Sigmoid colon (tissue), 7 donors: Measurements from ENCODE around the gene UVRAG. TPM values are rescaled to one million over a fixed set of nuclear protein-coding genes. Genes with fewer than 3 reads are reported as not detected.

ENCODE experiments used
- DNase-seq: peaks from one replicate; pipeline ENCODE4 v3.0.0-alpha.2; 2019
- H3K27ac ChIP-seq, 4 donors: fragments of 200-600 bp; sonication (generic); one replicate each; pipeline ENCODE4 v1.5.1; 2016 to 2019; ENCODE audit warnings: mild to moderate bottlenecking in 1 of 4
- H3K27me3 ChIP-seq, 3 donors: fragments of 200-600 bp; sonication (generic); one replicate each; pipeline ENCODE4 v1.5.1; 2019; ENCODE audit warnings: mild to moderate bottlenecking in 1 of 3
- H3K36me3 ChIP-seq, 4 donors: fragments of 200-600 bp; sonication (generic); one replicate each; pipeline ENCODE4 v1.5.1; 2016 to 2019
- H3K4me1 ChIP-seq, 4 donors: fragments of 200-600 bp; sonication (generic); one replicate each; pipeline ENCODE4 v1.5.1; 2017 to 2019
- H3K4me3 ChIP-seq, 4 donors: fragments of 200-600 bp; sonication (generic); one replicate each; pipeline ENCODE4 v1.5.1; 2017 to 2019; ENCODE audit warnings: mild to moderate bottlenecking in 2 of 4, moderate library complexity in 1 of 4
- H3K9me3 ChIP-seq, 4 donors: fragments of 200-600 bp in 3 of 4; sonication (generic) in 3 of 4; one replicate each; pipeline versions ENCODE4 v1.5.1 to v1.6.1; 2013 to 2019
- EP300 ChIP-seq, 4 donors: sonication (generic); formaldehyde crosslinking; IDR thresholded peaks; one replicate each; pipeline ENCODE4 v1.6.1; 2017; ENCODE audit warnings: antibody characterized with exemption in 4 of 4
- POLR2A ChIP-seq, 2 donors: fragments of 450-650 bp; IDR thresholded peaks; one replicate each; pipeline ENCODE4 v1.6.1; 2016; ENCODE audit warnings: antibody characterized with exemption in 2 of 2, mild to moderate bottlenecking in 2 of 2, moderate library complexity in 2 of 2
- POLR2AphosphoS5 ChIP-seq, 4 donors: sonication (generic); formaldehyde crosslinking; IDR thresholded peaks; one replicate each; pipeline ENCODE4 v1.6.1; 2017; ENCODE audit warnings: antibody characterized with exemption in 4 of 4
- WGBS, 2 donors: extraction: QIAGEN DNeasy Blood & Tissue Kit; methylation state at CpG; one replicate each; pipeline ENCODE4 v1.1.7; 2013; 5-methylcytosine and 5-hydroxymethylcytosine counted together
- intact Hi-C: fragments of 100-400 bp; cut with DNase I; formaldehyde crosslinking; loops from one replicate; pipeline ENCODE4 v1.15.1; 2023
- polyA plus RNA-seq, 3 donors: library from polyadenylated mRNA; stranded (reverse); fragments of 200-250 nt; gene quantifications; one replicate each; pipeline ENCODE4 v1.2.3, GENCODE V29; 2013
- total RNA-seq, 4 donors: library from RNA; depleted of rRNA; stranded (reverse); fragments of >200 nt; gene quantifications; one replicate each; pipeline ENCODE4 v1.1.0, GENCODE V29; 2016
- TF ChIP-seq, protein P1 (sequence below), 4 experiments: fragments of 450-650 bp in 3 of 4; fragments of 200-600 bp in 1 of 4; IDR thresholded peaks; one replicate each; pipeline ENCODE4 v1.5.1; 2016 to 2019; ENCODE audit warnings: antibody characterized with exemption in 4 of 4, mild to moderate bottlenecking in 3 of 4, moderate library complexity in 2 of 4
- donor health status: healthy with polysubstance abuse.
- donor health status: Bipolar disorder and iron deficiency.
- donor health status: healthy.

UVRAG gene
- total and polyA plus RNA-seq, 7 donors = 4.9 to 43.2 (median 29.3) TPM

DNA sequence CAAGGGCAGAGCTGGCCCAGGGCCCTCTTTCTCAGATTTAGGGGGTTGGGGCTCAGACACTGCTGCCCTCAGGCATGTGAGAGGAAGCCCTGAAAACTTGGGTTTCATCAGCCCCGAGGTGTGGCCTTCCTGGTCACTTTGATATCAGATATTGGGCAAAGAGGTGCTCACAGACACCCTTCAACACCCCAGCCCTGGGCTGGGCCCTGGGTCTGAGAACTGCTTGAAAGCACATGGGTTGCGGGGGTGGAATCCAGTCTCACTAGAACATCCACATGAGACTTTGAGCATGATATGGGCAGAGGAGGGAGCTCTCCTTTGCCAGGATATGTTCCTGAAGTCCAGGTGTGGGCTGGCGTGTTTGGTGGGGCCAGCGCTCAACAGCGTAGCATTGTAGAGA, 36.0 kb upstream of the UVRAG start:
- Histone ChIP-seq H3K27ac (no peak overlapping the region), H3K4me1 (no peaks in the 10 kb centered on the region), H3K36me3 (no peaks in the 10 kb centered on the region), H3K27me3 (no peaks in the 10 kb centered on the region), H3K9me3 (no peaks in the 10 kb centered on the region), H3K4me3 (no peak overlapping the region)
- DNase-seq = no peak
- intact Hi-C loops = no loop called here
- TF ChIP-seq POLR2AphosphoS5 (IDR thresholded peaks at IDR 0.05) = no peak
- TF ChIP-seq, protein P1, sequence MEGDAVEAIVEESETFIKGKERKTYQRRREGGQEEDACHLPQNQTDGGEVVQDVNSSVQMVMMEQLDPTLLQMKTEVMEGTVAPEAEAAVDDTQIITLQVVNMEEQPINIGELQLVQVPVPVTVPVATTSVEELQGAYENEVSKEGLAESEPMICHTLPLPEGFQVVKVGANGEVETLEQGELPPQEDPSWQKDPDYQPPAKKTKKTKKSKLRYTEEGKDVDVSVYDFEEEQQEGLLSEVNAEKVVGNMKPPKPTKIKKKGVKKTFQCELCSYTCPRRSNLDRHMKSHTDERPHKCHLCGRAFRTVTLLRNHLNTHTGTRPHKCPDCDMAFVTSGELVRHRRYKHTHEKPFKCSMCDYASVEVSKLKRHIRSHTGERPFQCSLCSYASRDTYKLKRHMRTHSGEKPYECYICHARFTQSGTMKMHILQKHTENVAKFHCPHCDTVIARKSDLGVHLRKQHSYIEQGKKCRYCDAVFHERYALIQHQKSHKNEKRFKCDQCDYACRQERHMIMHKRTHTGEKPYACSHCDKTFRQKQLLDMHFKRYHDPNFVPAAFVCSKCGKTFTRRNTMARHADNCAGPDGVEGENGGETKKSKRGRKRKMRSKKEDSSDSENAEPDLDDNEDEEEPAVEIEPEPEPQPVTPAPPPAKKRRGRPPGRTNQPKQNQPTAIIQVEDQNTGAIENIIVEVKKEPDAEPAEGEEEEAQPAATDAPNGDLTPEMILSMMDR (IDR thresholded peaks at IDR 0.05) = no peak
- no peak for TF ChIP-seq POLR2A (IDR thresholded peaks at IDR 0.05)
- TF ChIP-seq EP300 (IDR thresholded peaks at IDR 0.05) = no peak
- 90 to 91% methylated on average over 5 of the region's 5 CpGs for WGBS, 2 donors

DNA sequence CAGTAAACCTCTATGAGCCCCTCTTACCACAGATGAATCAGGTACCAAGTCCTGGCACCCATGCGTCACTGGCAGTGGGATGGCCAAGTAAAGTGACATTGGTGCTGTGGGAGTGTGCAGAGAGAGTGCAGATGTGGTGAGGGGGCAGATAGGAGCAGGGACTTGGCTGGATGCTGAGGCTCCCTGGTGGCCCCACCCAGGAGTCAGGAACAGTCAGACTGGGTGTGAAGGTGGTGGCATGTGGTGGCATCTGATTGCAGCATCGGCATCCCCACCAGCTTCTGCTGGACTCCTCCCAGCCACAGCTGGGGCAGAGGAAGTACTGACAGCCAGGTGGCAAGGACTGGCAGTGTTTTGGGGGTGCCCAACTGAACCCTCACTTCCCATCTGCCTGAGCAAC, 35.0 kb upstream of the UVRAG start:
- Histone ChIP-seq H3K4me1 (no peaks in the 10 kb centered on the region), H3K27ac (no peak overlapping the region), H3K36me3 (no peaks in the 10 kb centered on the region), H3K9me3 (no peaks in the 10 kb centered on the region), H3K4me3 (no peak overlapping the region), H3K27me3 (no peaks in the 10 kb centered on the region)
- WGBS, 2 donors = 75 to 80% methylated on average over 2 of the region's 2 CpGs
- intact Hi-C loops = no loop called here
- TF ChIP-seq POLR2AphosphoS5 (IDR thresholded peaks at IDR 0.05) (no peak), POLR2A (IDR thresholded peaks at IDR 0.05) (no peak), EP300 (IDR thresholded peaks at IDR 0.05) (no peak)
- TF ChIP-seq, protein P1 (IDR thresholded peaks at IDR 0.05) = no peak
- no peak for DNase-seq

DNA sequence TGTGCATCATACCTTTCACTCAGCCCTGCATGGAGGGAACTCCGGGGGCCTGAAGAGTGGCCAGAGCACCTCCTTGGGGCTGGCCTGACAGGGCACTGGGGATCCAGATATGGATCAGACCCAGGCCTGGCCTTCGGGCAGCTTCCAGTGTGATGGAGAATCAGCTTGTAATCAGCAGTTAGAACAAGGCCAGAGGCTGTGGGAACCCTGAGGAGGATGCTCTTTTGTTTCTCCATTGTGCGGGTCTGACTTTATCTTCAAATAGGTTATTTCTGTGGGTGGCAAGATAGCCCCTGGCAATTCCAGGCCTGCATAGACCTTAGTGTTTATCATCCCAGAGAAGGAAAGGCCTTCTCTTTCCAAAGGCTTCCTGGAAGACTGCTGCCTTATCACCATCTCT, 34.1 kb upstream of the UVRAG start:
- Histone ChIP-seq H3K4me3 (no peak overlapping the region), H3K27me3 (no peaks in the 10 kb centered on the region), H3K9me3 (no peaks in the 10 kb centered on the region), H3K36me3 (no peaks in the 10 kb centered on the region), H3K27ac (no peak overlapping the region), H3K4me1 (no peaks in the 10 kb centered on the region)
- intact Hi-C loops = no loop called here
- TF ChIP-seq POLR2AphosphoS5 (IDR thresholded peaks at IDR 0.05) (no peak), EP300 (IDR thresholded peaks at IDR 0.05) (no peak), POLR2A (IDR thresholded peaks at IDR 0.05) (no peak)
- TF ChIP-seq, protein P1 (IDR thresholded peaks at IDR 0.05) = no peak
- DNase-seq = no peak
- 94 to 96% methylated on average over 3 of the region's 3 CpGs for WGBS, 2 donors

DNA sequence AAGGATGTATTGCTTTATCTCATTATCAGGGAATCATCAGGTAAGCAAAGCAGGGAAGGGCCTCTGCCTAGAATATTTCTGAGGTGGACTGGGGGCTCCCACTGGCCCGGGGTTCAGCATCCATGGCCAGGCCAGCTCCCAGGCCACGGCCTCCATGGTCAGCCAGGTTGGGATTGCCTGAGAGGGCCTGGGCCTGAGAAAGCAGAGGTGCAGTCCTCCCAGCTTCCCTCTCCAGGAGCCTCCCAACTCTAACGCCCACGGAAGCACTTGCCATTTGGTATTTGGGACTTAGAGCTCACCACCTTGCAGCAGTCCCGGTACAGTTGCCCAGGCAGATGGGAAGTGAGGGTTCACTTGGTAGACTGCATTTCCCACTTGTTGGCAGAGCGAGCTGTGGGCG, 33.7 kb upstream of the UVRAG start:
- H3K27me3 ChIP-seq = no peaks in the 10 kb centered on the region
- no peak overlapping the region for H3K27ac ChIP-seq
- H3K4me1 ChIP-seq = no peaks in the 10 kb centered on the region
- intact Hi-C loops = no loop called here
- TF ChIP-seq, protein P1 (IDR thresholded peaks at IDR 0.05) = no peak
- TF ChIP-seq POLR2AphosphoS5 (IDR thresholded peaks at IDR 0.05) (no peak), EP300 (IDR thresholded peaks at IDR 0.05) (no peak), POLR2A (IDR thresholded peaks at IDR 0.05) (no peak)
- H3K36me3 ChIP-seq = no peaks in the 10 kb centered on the region
- no peaks in the 10 kb centered on the region for H3K9me3 ChIP-seq
- H3K4me3 ChIP-seq = no peak overlapping the region
- no peak for DNase-seq
- WGBS, 2 donors = 94 to 97% methylated on average over 7 of the region's 7 CpGs

DNA sequence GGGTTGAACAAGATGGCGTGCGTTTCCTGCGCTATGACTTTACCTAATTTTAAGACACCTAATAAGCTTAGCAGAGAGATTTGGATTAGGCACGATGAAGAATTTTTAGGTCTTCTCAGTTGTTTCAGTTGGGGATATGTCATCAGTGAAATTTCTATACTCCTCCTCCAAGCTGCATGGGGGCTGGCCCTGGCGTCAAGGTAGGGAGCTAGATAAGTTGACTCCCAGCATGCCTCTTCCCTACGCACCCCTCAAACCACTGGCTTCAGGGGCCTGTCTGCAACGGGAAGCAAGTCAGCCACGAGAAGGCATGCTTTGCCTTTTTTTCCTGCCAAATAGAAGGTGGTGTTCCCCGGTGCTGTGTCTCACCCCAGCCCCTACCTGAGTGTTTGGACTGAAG, 33.2 kb upstream of the UVRAG start:
- no peak overlapping the region for H3K27ac ChIP-seq
- DNase-seq = no peak
- TF ChIP-seq, protein P1 (IDR thresholded peaks at IDR 0.05) = no peak
- no peak for TF ChIP-seq POLR2AphosphoS5 (IDR thresholded peaks at IDR 0.05)
- 92 to 95% methylated on average over 9 of the region's 9 CpGs for WGBS, 2 donors
- intact Hi-C loops = no loop called here
- H3K27me3 ChIP-seq = no peaks in the 10 kb centered on the region
- no peaks in the 10 kb centered on the region for H3K36me3 ChIP-seq
- no peaks in the 10 kb centered on the region for H3K9me3 ChIP-seq
- H3K4me1 ChIP-seq = no peaks in the 10 kb centered on the region
- no peak overlapping the region for H3K4me3 ChIP-seq
